HEK293 (cell line): ENCODE results near the gene XIRP2.

Experiments used
- CTCF ChIA-PET: fragments of 350-600 bp; formaldehyde crosslinking; extraction: SDS; loops from one replicate; lab custom pipeline; 2021; ENCODE audit warnings: antibody characterized with exemption; lab: Yijun Ruan, JAX
- POLR2A ChIA-PET: fragments of 300-600 bp; formaldehyde crosslinking; extraction: SDS; loops from one replicate; lab custom pipeline; 2020; ENCODE audit warnings: antibody characterized with exemption, inconsistent platforms; lab: Yijun Ruan, JAX
- H3K27ac ChIP-seq: fragments of 200-500 bp; sonication (Bioruptor generic); 2 replicates; pipeline ENCODE4 v1.5.1; 2014; ENCODE audit warnings: low read depth, low read length, control low read depth, inconsistent platforms; ENCODE audit errors: extremely low read depth
- H3K36me3 ChIP-seq, 2 experiments: fragments of 200-500 bp in 1 of 2; sonication (Bioruptor generic) in 1 of 2; 1 replicate in 1 of 2; 2 replicates in 1 of 2; pipeline ENCODE4 v1.5.1; 2014 to 2017; ENCODE audit warnings: inconsistent platforms in 2 of 2, low read length in 2 of 2; ENCODE audit not compliant: control insufficient read depth in 2 of 2, insufficient read depth in 1 of 2
- H3K4me1 ChIP-seq: fragments of 200-500 bp; sonication (Bioruptor generic); 2 replicates; pipeline ENCODE4 v1.5.1; 2014; ENCODE audit warnings: mild to moderate bottlenecking, low read length, inconsistent platforms; ENCODE audit not compliant: control insufficient read depth, insufficient read depth
- H3K4me3 ChIP-seq: 2 replicates; pipeline ENCODE4 v1.5.1; 2011; ENCODE audit warnings: low read depth, mild to moderate bottlenecking, control low read depth, low read length, moderate library complexity
- H3K9me3 ChIP-seq: fragments of 200-500 bp; sonication (Bioruptor generic); 2 replicates; pipeline ENCODE4 v1.5.1; 2014; ENCODE audit warnings: low read depth, low read length, inconsistent platforms; ENCODE audit not compliant: control insufficient read depth, insufficient read depth
- EGR2 ChIP-seq: fragments of 450-650 bp; formaldehyde crosslinking; IDR thresholded peaks from 2 replicates; pipeline ENCODE4 v1.5.1; 2016; ENCODE audit warnings: low read depth, missing biosample characterization, missing genetic modification characterization
- HOXD13 ChIP-seq: sonication (generic); formaldehyde crosslinking; IDR thresholded peaks from 2 replicates; pipeline ENCODE4 v1.8.0; 2022; ENCODE audit warnings: missing genetic modification reagents, borderline replicate concordance
- INSM2 ChIP-seq: fragments of 450-650 bp; formaldehyde crosslinking; IDR thresholded peaks from 2 replicates; pipeline ENCODE4 v1.5.1; 2016; ENCODE audit warnings: missing biosample characterization, missing genetic modification characterization
- MEIS1 ChIP-seq: sonication (generic); formaldehyde crosslinking; IDR thresholded peaks from 2 replicates; pipeline ENCODE4 v1.8.1; 2022; ENCODE audit warnings: missing genetic modification reagents, mild to moderate bottlenecking, borderline replicate concordance
- OSR2 ChIP-seq: fragments of 450-650 bp; formaldehyde crosslinking; IDR thresholded peaks from 2 replicates; pipeline ENCODE4 v1.5.1; 2016; ENCODE audit warnings: missing biosample characterization, missing genetic modification characterization
- YY1 ChIP-seq: fragments of 450-650 bp; formaldehyde crosslinking; IDR thresholded peaks from 2 replicates; pipeline ENCODE4 v1.5.1; 2018; ENCODE audit warnings: missing biosample characterization, missing genetic modification characterization
- ZFP41 ChIP-seq: fragments of 450-650 bp; formaldehyde crosslinking; IDR thresholded peaks from 2 replicates; pipeline ENCODE4 v1.5.1; 2016; ENCODE audit warnings: missing biosample characterization, missing genetic modification characterization, borderline replicate concordance
- ZFP69B ChIP-seq: fragments of 450-650 bp; formaldehyde crosslinking; IDR thresholded peaks from 2 replicates; pipeline ENCODE4 v1.5.1; 2016; ENCODE audit warnings: missing biosample characterization, missing genetic modification characterization
- ZNF248 ChIP-seq: fragments of 450-650 bp; formaldehyde crosslinking; IDR thresholded peaks from 2 replicates; pipeline ENCODE4 v1.5.1; 2017; ENCODE audit warnings: missing biosample characterization, missing genetic modification characterization
- ZNF433 ChIP-seq: fragments of 450-650 bp; formaldehyde crosslinking; IDR thresholded peaks from 2 replicates; pipeline ENCODE4 v1.5.1; 2016; ENCODE audit warnings: missing biosample characterization, missing genetic modification characterization, low read depth
- ZNF654 ChIP-seq: fragments of 450-650 bp; formaldehyde crosslinking; IDR thresholded peaks from 2 replicates; pipeline ENCODE4 v1.5.1; 2016; ENCODE audit warnings: low read depth, missing biosample characterization, missing genetic modification characterization
- ZNF658 ChIP-seq: fragments of 450-650 bp; formaldehyde crosslinking; IDR thresholded peaks from 2 replicates; pipeline ENCODE4; 2016; ENCODE audit warnings: missing biosample characterization, missing genetic modification characterization
- ZNF677 ChIP-seq: fragments of 450-650 bp; IDR thresholded peaks from 2 replicates; pipeline ENCODE4 v1.5.0; 2018; ENCODE audit warnings: missing biosample characterization, mild to moderate bottlenecking, missing genetic modification characterization, moderate library complexity
- ZNF777 ChIP-seq: fragments of 450-650 bp; formaldehyde crosslinking; IDR thresholded peaks from 2 replicates; pipeline ENCODE4 v1.5.1; 2017; ENCODE audit warnings: missing biosample characterization, missing genetic modification characterization, borderline replicate concordance
- TF ChIP-seq, protein P1 (sequence below): fragments of 450-650 bp; formaldehyde crosslinking; IDR thresholded peaks from 2 replicates; pipeline ENCODE4 v1.5.1; 2016; ENCODE audit warnings: missing biosample characterization, missing genetic modification characterization
- TF ChIP-seq, protein P2 (sequence below): fragments of 450-650 bp; formaldehyde crosslinking; IDR thresholded peaks from 2 replicates; pipeline ENCODE4 v1.5.1; 2016; ENCODE audit warnings: missing biosample characterization, missing genetic modification characterization

XIRP2 gene

DNA sequence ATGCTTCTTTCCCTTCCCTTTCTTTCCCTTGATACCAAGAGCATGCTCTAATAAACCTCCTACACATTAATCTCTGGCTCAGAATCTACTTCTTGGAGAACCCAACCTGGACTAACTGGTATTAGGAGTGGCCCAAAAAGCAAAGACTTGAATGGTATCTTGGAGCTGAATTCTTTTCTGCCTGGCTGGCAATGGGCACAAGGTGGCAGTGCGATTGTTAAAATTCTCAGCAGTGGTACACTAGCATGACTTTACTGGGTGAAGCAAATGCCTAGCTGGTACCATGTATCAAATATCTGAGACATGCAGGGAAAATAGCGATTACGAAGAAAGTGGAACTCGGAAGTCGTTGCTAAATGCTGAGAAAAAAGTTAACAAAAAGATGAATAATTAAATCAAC lies 376.1 kb downstream of the XIRP2 start:
- POLR2A ChIA-PET = no interaction called here
- TF ChIP-seq YY1 (tag by site-specific recombination) (no peak), ZNF654 (tag by site-specific recombination) (no peak), EGR2 (no peak), ZNF677 (tag by site-specific recombination) (no peak), ZNF658 (tag by site-specific recombination) (no peak), MEIS1 (no peak), HOXD13 (no peak), ZFP69B (tag by site-specific recombination) (no peak)
- TF ChIP-seq, protein P1, sequence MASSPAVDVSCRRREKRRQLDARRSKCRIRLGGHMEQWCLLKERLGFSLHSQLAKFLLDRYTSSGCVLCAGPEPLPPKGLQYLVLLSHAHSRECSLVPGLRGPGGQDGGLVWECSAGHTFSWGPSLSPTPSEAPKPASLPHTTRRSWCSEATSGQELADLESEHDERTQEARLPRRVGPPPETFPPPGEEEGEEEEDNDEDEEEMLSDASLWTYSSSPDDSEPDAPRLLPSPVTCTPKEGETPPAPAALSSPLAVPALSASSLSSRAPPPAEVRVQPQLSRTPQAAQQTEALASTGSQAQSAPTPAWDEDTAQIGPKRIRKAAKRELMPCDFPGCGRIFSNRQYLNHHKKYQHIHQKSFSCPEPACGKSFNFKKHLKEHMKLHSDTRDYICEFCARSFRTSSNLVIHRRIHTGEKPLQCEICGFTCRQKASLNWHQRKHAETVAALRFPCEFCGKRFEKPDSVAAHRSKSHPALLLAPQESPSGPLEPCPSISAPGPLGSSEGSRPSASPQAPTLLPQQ (tag by site-specific recombination) = no peak

DNA sequence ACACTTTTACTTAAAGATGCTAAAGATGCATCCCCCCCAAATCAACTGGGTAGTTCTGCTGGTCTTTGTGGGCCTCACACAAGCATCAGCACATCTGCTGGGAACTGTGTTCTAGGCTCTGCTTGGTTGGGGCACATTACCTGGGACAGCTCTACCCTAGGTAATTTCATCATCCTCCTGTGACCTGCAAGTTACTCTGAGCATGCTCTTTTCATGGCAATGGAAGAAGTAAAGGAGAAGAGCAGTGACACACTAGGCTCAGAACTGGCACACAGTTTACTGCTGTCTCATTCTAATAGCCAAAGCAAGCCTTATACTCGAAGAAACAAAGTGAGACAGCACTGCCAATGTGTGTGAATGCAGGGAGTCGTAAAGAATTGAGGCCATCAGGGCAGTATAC lies 376.7 kb downstream of the XIRP2 start:
- Histone ChIP-seq H3K9me3 (no peaks in the 10 kb centered on the region), H3K4me3 (no peak overlapping the region), H3K4me1 (no peaks in the 10 kb centered on the region), H3K27ac (no peak overlapping the region), H3K36me3 (no peaks in the 10 kb centered on the region)
- ChIA-PET CTCF (interaction anchor here (1.1 to 2.6 kb wide), 2 partner anchors 849 to 853 kb away, joined by 4 to 18 read pairs; no protein-coding TSS in a partner anchor), POLR2A (no interaction called here)
- TF ChIP-seq ZNF777 (no peak), ZFP41 (tag by site-specific recombination) (no peak), INSM2 (tag by site-specific recombination) (no peak), ZNF248 (tag by site-specific recombination) (no peak), ZNF658 (tag by site-specific recombination) (no peak)
- TF ChIP-seq, protein P2, sequence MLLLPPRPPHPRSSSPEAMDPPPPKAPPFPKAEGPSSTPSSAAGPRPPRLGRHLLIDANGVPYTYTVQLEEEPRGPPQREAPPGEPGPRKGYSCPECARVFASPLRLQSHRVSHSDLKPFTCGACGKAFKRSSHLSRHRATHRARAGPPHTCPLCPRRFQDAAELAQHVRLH (tag by site-specific recombination) = no peak
- TF ChIP-seq, protein P1 (tag by site-specific recombination) = no peak

More for the DNA sequence above, 376.1 kb downstream of the XIRP2 start:
- no peak overlapping the region for H3K27ac ChIP-seq
- no peaks in the 10 kb centered on the region for H3K36me3 ChIP-seq
- no peaks in the 10 kb centered on the region for H3K4me1 ChIP-seq
- no peak overlapping the region for H3K4me3 ChIP-seq
- H3K9me3 ChIP-seq = no peaks in the 10 kb centered on the region
- CTCF ChIA-PET = interaction anchor here (0.6 to 2.6 kb wide), 7 partner anchors 30 to 854 kb away, joined by 3 to 18 read pairs (median 4); no protein-coding TSS in a partner anchor

DNA sequence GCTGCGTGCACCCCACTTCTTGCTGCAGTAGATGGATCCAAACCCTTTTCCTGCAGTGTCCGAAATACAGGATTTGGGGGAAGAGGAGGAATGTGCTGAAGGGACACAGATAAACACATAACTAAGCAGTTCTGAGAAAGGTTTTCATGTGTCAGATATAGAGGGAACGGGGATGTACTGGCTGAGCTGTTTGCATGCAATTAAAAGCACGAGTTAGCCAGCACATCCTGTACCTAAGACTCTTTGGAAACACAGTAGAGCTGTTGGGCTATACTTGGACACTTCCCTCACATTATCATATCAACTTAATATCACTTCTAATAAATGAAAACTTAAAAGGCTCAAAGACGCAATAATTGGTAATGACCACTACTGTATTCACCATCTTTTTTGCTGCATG lies 377.4 kb downstream of the XIRP2 start:
- TF ChIP-seq OSR2 (tag by site-specific recombination) = no peak
- no peak for TF ChIP-seq ZNF433
- no peaks in the 10 kb centered on the region for H3K36me3 ChIP-seq
- CTCF ChIA-PET = interaction anchor here (0.9 kb wide), 1 partner anchor 67 kb away, joined by 3 read pairs; no protein-coding TSS in a partner anchor

More for the DNA sequence above, 377.4 kb downstream of the XIRP2 start:
- Histone ChIP-seq H3K4me1 (no peaks in the 10 kb centered on the region), H3K27ac (no peak overlapping the region), H3K4me3 (no peak overlapping the region), H3K9me3 (no peaks in the 10 kb centered on the region)
- POLR2A ChIA-PET = no interaction called here
